Measurements from ENCODE around the gene TTC7B.

DNA sequence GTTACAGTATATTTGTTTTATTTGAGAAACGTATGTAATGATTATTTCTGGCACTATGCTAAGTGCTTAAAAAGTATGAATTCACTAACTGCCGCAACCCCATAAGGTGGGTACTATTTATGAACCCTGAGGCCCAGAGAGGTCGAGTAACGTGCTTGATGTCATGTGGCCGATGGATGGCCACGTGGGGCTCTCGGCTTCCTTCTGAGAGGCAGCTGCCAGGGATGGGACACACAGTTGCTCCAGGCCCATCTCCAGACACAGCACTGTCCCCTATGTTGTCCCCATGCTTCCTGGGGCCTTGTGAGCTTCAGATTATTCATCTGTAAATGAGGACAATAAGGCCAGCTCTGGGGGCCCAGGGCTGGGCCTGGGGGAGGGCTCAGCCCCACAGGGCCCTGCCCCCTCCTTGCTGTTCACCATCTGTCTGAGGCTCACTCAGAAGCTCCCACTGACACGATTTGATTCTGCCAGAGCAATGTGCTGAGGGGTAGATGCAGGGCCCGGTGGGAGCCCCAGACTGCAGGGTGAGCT is 304.4 kb downstream of the TTC7B start:
- TF ChIP-seq, protein P1, sequence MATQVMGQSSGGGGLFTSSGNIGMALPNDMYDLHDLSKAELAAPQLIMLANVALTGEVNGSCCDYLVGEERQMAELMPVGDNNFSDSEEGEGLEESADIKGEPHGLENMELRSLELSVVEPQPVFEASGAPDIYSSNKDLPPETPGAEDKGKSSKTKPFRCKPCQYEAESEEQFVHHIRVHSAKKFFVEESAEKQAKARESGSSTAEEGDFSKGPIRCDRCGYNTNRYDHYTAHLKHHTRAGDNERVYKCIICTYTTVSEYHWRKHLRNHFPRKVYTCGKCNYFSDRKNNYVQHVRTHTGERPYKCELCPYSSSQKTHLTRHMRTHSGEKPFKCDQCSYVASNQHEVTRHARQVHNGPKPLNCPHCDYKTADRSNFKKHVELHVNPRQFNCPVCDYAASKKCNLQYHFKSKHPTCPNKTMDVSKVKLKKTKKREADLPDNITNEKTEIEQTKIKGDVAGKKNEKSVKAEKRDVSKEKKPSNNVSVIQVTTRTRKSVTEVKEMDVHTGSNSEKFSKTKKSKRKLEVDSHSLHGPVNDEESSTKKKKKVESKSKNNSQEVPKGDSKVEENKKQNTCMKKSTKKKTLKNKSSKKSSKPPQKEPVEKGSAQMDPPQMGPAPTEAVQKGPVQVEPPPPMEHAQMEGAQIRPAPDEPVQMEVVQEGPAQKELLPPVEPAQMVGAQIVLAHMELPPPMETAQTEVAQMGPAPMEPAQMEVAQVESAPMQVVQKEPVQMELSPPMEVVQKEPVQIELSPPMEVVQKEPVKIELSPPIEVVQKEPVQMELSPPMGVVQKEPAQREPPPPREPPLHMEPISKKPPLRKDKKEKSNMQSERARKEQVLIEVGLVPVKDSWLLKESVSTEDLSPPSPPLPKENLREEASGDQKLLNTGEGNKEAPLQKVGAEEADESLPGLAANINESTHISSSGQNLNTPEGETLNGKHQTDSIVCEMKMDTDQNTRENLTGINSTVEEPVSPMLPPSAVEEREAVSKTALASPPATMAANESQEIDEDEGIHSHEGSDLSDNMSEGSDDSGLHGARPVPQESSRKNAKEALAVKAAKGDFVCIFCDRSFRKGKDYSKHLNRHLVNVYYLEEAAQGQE (IDR thresholded peaks at IDR 0.05; ENCODE audit: insufficient read depth in 1 of 2, low read depth in 2 of 2, low read length in 2 of 2): no peak
- TF ChIP-seq POLR2AphosphoS5 (IDR thresholded peaks at IDR 0.05; ENCODE audit: low read depth, low read length): no peak
